NCI-H2227 (cell line): ENCODE data around the gene C6orf47.

ENCODE experiments used
- DNase-seq: peaks from one replicate; lab custom pipeline; 2025; ENCODE audit not compliant: unreplicated experiment; lab: John Stamatoyannopoulos, UW

C6orf47 gene

GRCh38 chr6:31661262-31662123 is 915 bp upstream of the C6orf47 start:
- DNase-seq = no peak

- DNase-seq = no peak
Measured at GRCh38 chr6:31659649-31660380, 763 bp downstream of the C6orf47 start.

GRCh38 chr6:31658983-31659648 is 1.5 kb downstream of the C6orf47 start:
- no peak for DNase-seq

- DNase-seq = no peak
Measured at GRCh38 chr6:31658158-31658688, 2.4 kb downstream of the C6orf47 start.

GRCh38 chr6:31657406-31658157 is 3.0 kb downstream of the C6orf47 start:
- DNase-seq = no peak

- DNase-seq = no peak
Measured at GRCh38 chr6:31655349-31656237, 5.0 kb downstream of the C6orf47 start, which contains the start of gene APOM. Gene APOM (plus strand): TSS chr6:31655894. CDS start chr6:31655967, 73 bp downstream.

GRCh38 chr6:31654574-31655348 is 5.8 kb downstream of the C6orf47 start:
- no peak for DNase-seq

GRCh38 chr6:31652925-31653724 is 7.5 kb downstream of the C6orf47 start:
- peak; percentile 98 for DNase-seq

GRCh38 chr6:31651602-31652191 is 8.9 kb downstream of the C6orf47 start:
- DNase-seq = peak; percentile 92

- no peak for DNase-seq
Measured at GRCh38 chr6:31645325-31645724, 15.3 kb downstream of the C6orf47 start.

GRCh38 chr6:31643818-31644454 is 16.6 kb downstream of the C6orf47 start:
- DNase-seq = no peak

- DNase-seq = no peak
Measured at GRCh38 chr6:31642798-31643570, 17.6 kb downstream of the C6orf47 start.

GRCh38 chr6:31641370-31641769 is 19.2 kb downstream of the C6orf47 start:
- DNase-seq = no peak

- DNase-seq = no peak
Measured at GRCh38 chr6:31640612-31641011, 20.0 kb downstream of the C6orf47 start.

- DNase-seq = no peak
Measured at GRCh38 chr6:31639449-31639861, 21.1 kb downstream of the C6orf47 start.

- DNase-seq = no peak
Measured at GRCh38 chr6:31639043-31639442, 21.5 kb downstream of the C6orf47 start.
